PC-9 (cell line): ENCODE data around the gene IL17RB. TPM values are rescaled to one million over a fixed set of nuclear protein-coding genes. Genes with fewer than 3 reads are reported as not detected.

Source experiments
- BruUV-seq: library from RNA; stranded (reverse); fragments of 400-500 nt; replicated peaks from 2 replicates; lab custom pipeline; 2021; lab: Mats Ljungman, UMichigan
- CTCF ChIA-PET: fragments of 300-600 bp; sonication (Branson Sonifier 250); formaldehyde crosslinking; loops from one replicate; lab custom pipeline; 2022; ENCODE audit warnings: antibody characterized with exemption; lab: Charles Lee
- POLR2A ChIA-PET: fragments of 300-600 bp; sonication (Branson Sonifier 250); formaldehyde crosslinking; loops from one replicate; lab custom pipeline; 2022; ENCODE audit warnings: antibody characterized with exemption; ENCODE audit not compliant: unreplicated experiment; lab: Charles Lee
- DNase-seq, 2 experiments: peaks; one replicate each; pipeline versions ENCODE4 v3.0.0 to v3.0.0-alpha.2; 2015 to 2022; ENCODE audit warnings: mixed read lengths in 1 of 2
- H2AFZ ChIP-seq: fragments of 200-600 bp; sonication (generic); 2 replicates; pipeline ENCODE4 v1.8.1; 2017; ENCODE audit warnings: antibody characterized with exemption
- H3F3A ChIP-seq: fragments of 200-600 bp; sonication (generic); 2 replicates; pipeline ENCODE4 v1.8.1; 2017; ENCODE audit warnings: antibody characterized with exemption, mild to moderate bottlenecking, low read depth; ENCODE audit not compliant: insufficient read depth
- H3K27ac ChIP-seq: fragments of 200-600 bp; sonication (generic); 2 replicates; pipeline ENCODE4 v1.6.1; 2016; ENCODE audit warnings: mixed run types
- H3K27me3 ChIP-seq: fragments of 200-600 bp; sonication (generic); 2 replicates; pipeline ENCODE4 v1.6.1; 2016; ENCODE audit warnings: low read depth, mixed run types; ENCODE audit not compliant: insufficient read depth
- H3K36me3 ChIP-seq: fragments of 200-600 bp; sonication (generic); 2 replicates; pipeline ENCODE4 v1.6.1; 2016; ENCODE audit warnings: low read depth, mixed run types
- H3K4me1 ChIP-seq: fragments of 200-600 bp; sonication (generic); replicated peaks from 2 replicates; pipeline ENCODE4 v1.6.1; 2016; ENCODE audit warnings: mixed run types; ENCODE audit not compliant: insufficient read depth
- H3K4me2 ChIP-seq: fragments of 200-600 bp; sonication (generic); 2 replicates; pipeline ENCODE4 v1.6.1; 2017; ENCODE audit warnings: mixed run types
- H3K4me3 ChIP-seq: fragments of 200-600 bp; sonication (generic); 2 replicates; pipeline ENCODE4 v1.6.1; 2016; ENCODE audit warnings: mixed run types
- H3K79me2 ChIP-seq: fragments of 200-600 bp; sonication (generic); 2 replicates; pipeline ENCODE4 v1.6.1; 2017; ENCODE audit warnings: low read depth, mixed run types
- H3K9me2 ChIP-seq: fragments of 200-600 bp; sonication (generic); 2 replicates; pipeline ENCODE4 v1.8.1; 2017; ENCODE audit warnings: mild to moderate bottlenecking; ENCODE audit not compliant: insufficient read depth
- H3K9me3 ChIP-seq: fragments of 200-600 bp; sonication (generic); 2 replicates; pipeline ENCODE4 v1.8.1; 2016; ENCODE audit warnings: low read depth; ENCODE audit not compliant: insufficient read depth
- H4K20me1 ChIP-seq: fragments of 200-600 bp; sonication (generic); 2 replicates; pipeline ENCODE4 v1.8.1; 2017; ENCODE audit not compliant: insufficient read depth
- CTCF ChIP-seq: fragments of 200-600 bp; sonication (generic); conservative IDR thresholded peaks from 2 replicates; pipeline ENCODE4 v1.6.1; 2017; ENCODE audit warnings: mixed run types, antibody characterized with exemption, mild to moderate bottlenecking, moderate library complexity
- EZH2 ChIP-seq: fragments of 200-600 bp; sonication (generic); IDR thresholded peaks from 2 replicates; pipeline ENCODE4 v1.8.0; 2017; ENCODE audit warnings: antibody characterized with exemption, low read depth
- intact Hi-C: fragments of 100-400 bp; cut with micrococcal nuclease; formaldehyde crosslinking; loops from one replicate; pipeline ENCODE4 v1.10.0; 2022; ENCODE audit not compliant: unreplicated experiment
- total RNA-seq: library from RNA; stranded (reverse); gene quantifications from 2 replicates; pipeline ENCODE4 v1.2.3, GENCODE V29; 2021

IL17RB gene
- total RNA-seq, 1 experiment from 2014 or later: not detected

- no peak overlapping the region for H2AFZ ChIP-seq
- H3K4me1 ChIP-seq: no peaks in the 10 kb centered on the region
- no peaks in the 10 kb centered on the region for H3K9me2 ChIP-seq
- no peak overlapping the region for H3K4me2 ChIP-seq
- no peak for TF ChIP-seq EZH2
- no peak for TF ChIP-seq CTCF
- no peak overlapping the region for H3K27ac ChIP-seq
- no peaks in the 10 kb centered on the region for H3K79me2 ChIP-seq
- H3K27me3 ChIP-seq: peaks cover 45% of the 10 kb centered on the region
- no peaks in the 10 kb centered on the region for H3K9me3 ChIP-seq
- BruUV-seq: no TSS peak
- ChIA-PET CTCF (no interaction called here), POLR2A (no interaction called here)
- H3K4me3 ChIP-seq: no peak overlapping the region
- no peak for DNase-seq
- no peaks in the 10 kb centered on the region for H3K36me3 ChIP-seq
- no peaks in the 10 kb centered on the region for H4K20me1 ChIP-seq
- H3F3A ChIP-seq: no peaks in the 10 kb centered on the region
- intact Hi-C loops: no loop called here
Observed at GRCh38 chr3:53850895-53851294, 4.5 kb downstream of the IL17RB start.

DNA sequence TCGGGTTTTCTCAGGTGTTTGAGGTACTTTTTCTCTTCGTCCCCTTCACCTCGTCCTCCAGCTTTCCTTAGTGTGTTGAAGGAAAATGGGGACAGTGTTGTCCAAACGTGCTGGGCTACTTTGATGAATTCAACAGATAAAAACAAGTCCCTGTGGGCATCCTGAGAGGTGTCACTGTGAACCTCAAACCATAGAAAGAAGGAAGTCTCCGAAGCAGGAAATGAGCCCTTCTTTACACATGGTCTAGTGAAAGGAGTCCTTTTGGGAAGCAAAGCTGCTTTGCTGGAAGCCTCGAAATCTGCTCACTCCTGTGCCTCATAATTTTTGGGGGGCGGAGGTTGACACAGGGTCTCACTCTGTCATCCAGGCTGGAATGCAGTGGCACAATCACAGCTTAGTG is 10.6 kb downstream of the IL17RB start:
- Histone ChIP-seq H3K9me3 (no peaks in the 10 kb centered on the region), H3K27me3 (peaks cover 30% of the 10 kb centered on the region), H3K79me2 (no peaks in the 10 kb centered on the region), H3K4me2 (no peak overlapping the region), H3K36me3 (no peaks in the 10 kb centered on the region), H4K20me1 (no peaks in the 10 kb centered on the region), H3K9me2 (no peaks in the 10 kb centered on the region), H3K27ac (no peak overlapping the region), H2AFZ (no peak overlapping the region), H3K4me3 (no peak overlapping the region), H3F3A (no peaks in the 10 kb centered on the region), H3K4me1 (no peaks in the 10 kb centered on the region)
- BruUV-seq: no TSS peak
- TF ChIP-seq CTCF (no peak), EZH2 (no peak)
- no peak for DNase-seq
- intact Hi-C loops: no loop called here
- POLR2A ChIA-PET: no interaction called here
- CTCF ChIA-PET: no interaction called here

DNA sequence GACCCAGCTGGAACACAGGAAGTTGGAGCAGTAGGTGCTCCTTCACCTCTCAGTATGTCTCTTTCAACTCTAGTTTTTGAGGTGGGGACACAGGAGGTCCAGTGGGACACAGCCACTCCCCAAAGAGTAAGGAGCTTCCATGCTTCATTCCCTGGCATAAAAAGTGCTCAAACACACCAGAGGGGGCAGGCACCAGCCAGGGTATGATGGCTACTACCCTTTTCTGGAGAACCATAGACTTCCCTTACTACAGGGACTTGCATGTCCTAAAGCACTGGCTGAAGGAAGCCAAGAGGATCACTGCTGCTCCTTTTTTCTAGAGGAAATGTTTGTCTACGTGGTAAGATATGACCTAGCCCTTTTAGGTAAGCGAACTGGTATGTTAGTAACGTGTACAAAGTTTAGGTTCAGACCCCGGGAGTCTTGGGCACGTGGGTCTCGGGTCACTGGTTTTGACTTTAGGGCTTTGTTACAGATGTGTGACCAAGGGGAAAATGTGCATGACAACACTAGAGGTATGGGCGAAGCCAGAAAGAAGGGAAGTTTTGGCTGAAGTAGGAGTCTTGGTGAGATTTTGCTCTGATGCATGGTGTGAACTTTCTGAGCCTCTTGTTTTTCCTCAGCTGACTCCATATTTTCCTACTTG is 11.9 kb downstream of the IL17RB start:
- no peak overlapping the region for H3K4me3 ChIP-seq
- H3K36me3 ChIP-seq: no peaks in the 10 kb centered on the region
- no peak overlapping the region for H3K27ac ChIP-seq
- H3K27me3 ChIP-seq: peaks cover 20% of the 10 kb centered on the region
- H3K79me2 ChIP-seq: no peaks in the 10 kb centered on the region
- ChIA-PET POLR2A (no interaction called here), CTCF (no interaction called here)
- H3F3A ChIP-seq: no peaks in the 10 kb centered on the region
- H3K9me3 ChIP-seq: no peaks in the 10 kb centered on the region
- no peaks in the 10 kb centered on the region for H3K4me1 ChIP-seq
- no peaks in the 10 kb centered on the region for H3K9me2 ChIP-seq
- H2AFZ ChIP-seq: no peak overlapping the region
- intact Hi-C loops: no loop called here
- no peak overlapping the region for H3K4me2 ChIP-seq
- no peaks in the 10 kb centered on the region for H4K20me1 ChIP-seq
- no TSS peak for BruUV-seq
- no peak for DNase-seq
- TF ChIP-seq EZH2 (no peak), CTCF (no peak)
